HepG2 (cell line): ENCODE results near the gene NDUFS1. TPM values are rescaled to one million over a fixed set of nuclear protein-coding genes. Genes with fewer than 3 reads are reported as not detected.

Experiments
- ATAD3A ChIP-seq: sonication (generic); formaldehyde crosslinking; IDR thresholded peaks from 2 replicates; pipeline ENCODE4 v1.4.0; 2020; ENCODE audit warnings: missing genetic modification reagents
- ELF1 ChIP-seq: sonication (generic); formaldehyde crosslinking; IDR thresholded peaks from 2 replicates; pipeline ENCODE4 v1.4.0; 2020; ENCODE audit warnings: missing genetic modification reagents
- FOXK1 ChIP-seq: sonication (generic); formaldehyde crosslinking; IDR thresholded peaks from 2 replicates; pipeline ENCODE4 v1.4.0; 2020; ENCODE audit warnings: low read depth, missing genetic modification reagents, borderline replicate concordance
- GFI1 ChIP-seq: sonication (generic); formaldehyde crosslinking; IDR thresholded peaks from 2 replicates; pipeline ENCODE4 v1.5.0; 2020; ENCODE audit warnings: missing genetic modification reagents, mild to moderate bottlenecking, borderline replicate concordance
- GMEB2 ChIP-seq: IDR thresholded peaks from 2 replicates; pipeline ENCODE4 v1.6.1; 2016; ENCODE audit warnings: missing biosample characterization, missing genetic modification reagents, low read depth
- MTF1 ChIP-seq: sonication (generic); formaldehyde crosslinking; IDR thresholded peaks from 2 replicates; pipeline ENCODE4 v1.5.0; 2020; ENCODE audit warnings: missing genetic modification reagents
- POLR2G ChIP-seq: fragments of 200-400 bp; formaldehyde crosslinking; IDR thresholded peaks from 2 replicates; pipeline ENCODE4 v1.6.1; 2018; ENCODE audit warnings: mild to moderate bottlenecking, low read depth, low read length, moderate library complexity
- RFX5 ChIP-seq: IDR thresholded peaks from 2 replicates; pipeline ENCODE4 v1.6.1; 2011; ENCODE audit warnings: low read depth, low read length, improper control_type of control experiment
- SP140L ChIP-seq: sonication (generic); formaldehyde crosslinking; IDR thresholded peaks from 2 replicates; pipeline ENCODE4 v1.4.0; 2020; ENCODE audit warnings: missing genetic modification reagents, borderline replicate concordance
- YEATS4 ChIP-seq: sonication (generic); formaldehyde crosslinking; IDR thresholded peaks from 2 replicates; pipeline ENCODE4 v1.4.0; 2020; ENCODE audit warnings: missing genetic modification reagents, borderline replicate concordance
- ZBTB1 ChIP-seq: sonication (generic); formaldehyde crosslinking; IDR thresholded peaks from 2 replicates; pipeline ENCODE4 v1.4.0; 2020; ENCODE audit warnings: missing genetic modification reagents, borderline replicate concordance
- ZBTB14 ChIP-seq: sonication (generic); formaldehyde crosslinking; IDR thresholded peaks from 2 replicates; pipeline ENCODE4 v1.4.0; 2020; ENCODE audit warnings: missing genetic modification reagents
- ZNF224 ChIP-seq: sonication (generic); formaldehyde crosslinking; IDR thresholded peaks from 2 replicates; pipeline ENCODE4 v1.5.0; 2020; ENCODE audit warnings: mild to moderate bottlenecking, missing genetic modification reagents
- ZNF382 ChIP-seq: sonication (generic); formaldehyde crosslinking; IDR thresholded peaks from 2 replicates; pipeline ENCODE4 v1.5.0; 2020; ENCODE audit warnings: missing genetic modification reagents, mild to moderate bottlenecking, borderline replicate concordance
- ZNF550 ChIP-seq: sonication (generic); formaldehyde crosslinking; IDR thresholded peaks from 2 replicates; pipeline ENCODE4 v1.4.0; 2020; ENCODE audit warnings: mild to moderate bottlenecking, missing genetic modification reagents, borderline replicate concordance
- ZSCAN20 ChIP-seq: sonication (generic); formaldehyde crosslinking; IDR thresholded peaks from 2 replicates; pipeline ENCODE4 v1.4.0; 2020; ENCODE audit warnings: missing genetic modification reagents, mild to moderate bottlenecking, borderline replicate concordance
- polyA plus RNA-seq, 8 experiments: library from polyadenylated mRNA; depleted of rRNA in 3 of 8; stranded (reverse) in 7 of 8; unstranded in 1 of 8; fragments of >200 nt; fragmentation: Illumina TruSeq in 4 of 8; extraction: Trizol in 4 of 8; gene quantifications; 2 replicates each; pipeline versions ENCODE4 v1.2.1 to v1.2.3, GENCODE V29; 2011 to 2016; ENCODE audit warnings: low read depth in 4 of 8, missing spikeins in 1 of 8, mixed read lengths in 1 of 8; ENCODE audit not compliant: insufficient read depth in 1 of 8
- total RNA-seq, 5 experiments: library from RNA; depleted of rRNA; stranded (reverse); fragments of >200 nt; fragmentation: Illumina TruSeq; extraction: Trizol; gene quantifications; 2 replicates each; pipeline ENCODE4 v1.2.3, GENCODE V29; 2016; ENCODE audit warnings: low read depth in 1 of 5
- TF ChIP-seq, protein P1 (sequence below): sonication (generic); formaldehyde crosslinking; IDR thresholded peaks from 2 replicates; pipeline ENCODE4 v1.4.0; 2020; ENCODE audit warnings: missing genetic modification reagents, borderline replicate concordance
- TF ChIP-seq, protein P2 (sequence below): sonication (generic); formaldehyde crosslinking; IDR thresholded peaks from 2 replicates; pipeline ENCODE4 v1.8.0; 2022; ENCODE audit warnings: mild to moderate bottlenecking, missing genetic modification reagents; ENCODE audit not compliant: insufficient replicate concordance
- TF ChIP-seq, protein P3 (sequence below): sonication (generic); formaldehyde crosslinking; IDR thresholded peaks from 2 replicates; pipeline ENCODE4 v1.9.0; 2021; ENCODE audit warnings: missing genetic modification reagents, borderline replicate concordance

The NDUFS1 gene
- total and polyA plus RNA-seq, 2 of the 13 experiments (the other 11 are each of a cell fraction or from before 2014, with no cell fraction given) = 139 to 242 TPM

DNA sequence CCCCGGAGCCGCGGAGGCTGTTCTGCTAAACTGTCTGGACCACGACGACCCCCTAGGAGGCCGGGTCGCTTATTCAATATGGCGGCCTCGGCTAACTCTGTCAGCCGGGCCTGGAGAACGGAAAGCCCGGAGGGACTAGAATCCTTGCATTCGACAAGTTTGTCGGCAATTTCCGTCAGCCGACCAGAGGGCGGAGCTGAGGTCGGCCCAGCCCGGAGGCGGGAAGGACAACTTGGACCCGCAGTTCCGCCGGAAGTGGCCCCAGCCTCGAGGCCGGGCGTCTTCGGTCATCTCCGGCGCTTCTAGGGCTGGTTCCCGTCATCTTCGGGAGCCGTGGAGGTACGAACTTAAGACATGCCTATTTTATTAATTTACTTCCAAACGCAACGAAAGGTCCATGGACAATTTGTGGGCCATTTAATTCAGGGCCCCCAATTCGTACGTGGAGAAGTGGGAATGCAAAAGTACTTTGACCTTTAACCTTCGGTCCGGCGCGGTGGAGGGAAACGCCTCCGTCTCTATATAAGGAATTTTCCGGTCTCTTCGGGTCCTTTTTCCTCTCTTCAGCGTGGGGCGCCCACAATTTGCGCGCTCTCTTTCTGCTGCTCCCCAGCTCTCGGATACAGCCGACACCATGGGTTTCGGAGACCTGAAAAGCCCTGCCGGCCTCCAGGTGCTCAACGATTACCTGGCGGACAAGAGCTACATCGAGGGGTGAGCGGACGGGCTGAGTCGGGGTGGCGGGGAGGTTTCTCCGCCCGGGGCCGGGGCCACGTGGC, at the start of gene NDUFS1, which contains the start of gene EEF1B2 (continued):
- TF ChIP-seq, protein P1, sequence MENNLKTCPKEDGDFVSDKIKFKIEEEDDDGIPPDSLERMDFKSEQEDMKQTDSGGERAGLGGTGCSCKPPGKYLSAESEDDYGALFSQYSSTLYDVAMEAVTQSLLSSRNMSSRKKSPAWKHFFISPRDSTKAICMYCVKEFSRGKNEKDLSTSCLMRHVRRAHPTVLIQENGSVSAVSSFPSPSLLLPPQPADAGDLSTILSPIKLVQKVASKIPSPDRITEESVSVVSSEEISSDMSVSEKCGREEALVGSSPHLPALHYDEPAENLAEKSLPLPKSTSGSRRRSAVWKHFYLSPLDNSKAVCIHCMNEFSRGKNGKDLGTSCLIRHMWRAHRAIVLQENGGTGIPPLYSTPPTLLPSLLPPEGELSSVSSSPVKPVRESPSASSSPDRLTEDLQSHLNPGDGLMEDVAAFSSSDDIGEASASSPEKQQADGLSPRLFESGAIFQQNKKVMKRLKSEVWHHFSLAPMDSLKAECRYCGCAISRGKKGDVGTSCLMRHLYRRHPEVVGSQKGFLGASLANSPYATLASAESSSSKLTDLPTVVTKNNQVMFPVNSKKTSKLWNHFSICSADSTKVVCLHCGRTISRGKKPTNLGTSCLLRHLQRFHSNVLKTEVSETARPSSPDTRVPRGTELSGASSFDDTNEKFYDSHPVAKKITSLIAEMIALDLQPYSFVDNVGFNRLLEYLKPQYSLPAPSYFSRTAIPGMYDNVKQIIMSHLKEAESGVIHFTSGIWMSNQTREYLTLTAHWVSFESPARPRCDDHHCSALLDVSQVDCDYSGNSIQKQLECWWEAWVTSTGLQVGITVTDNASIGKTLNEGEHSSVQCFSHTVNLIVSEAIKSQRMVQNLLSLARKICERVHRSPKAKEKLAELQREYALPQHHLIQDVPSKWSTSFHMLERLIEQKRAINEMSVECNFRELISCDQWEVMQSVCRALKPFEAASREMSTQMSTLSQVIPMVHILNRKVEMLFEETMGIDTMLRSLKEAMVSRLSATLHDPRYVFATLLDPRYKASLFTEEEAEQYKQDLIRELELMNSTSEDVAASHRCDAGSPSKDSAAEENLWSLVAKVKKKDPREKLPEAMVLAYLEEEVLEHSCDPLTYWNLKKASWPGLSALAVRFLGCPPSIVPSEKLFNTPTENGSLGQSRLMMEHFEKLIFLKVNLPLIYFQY (CRISPR knock-in tag) = peak; percentile 90
- TF ChIP-seq ATAD3A (CRISPR knock-in tag) (0 out of 2 replicates have a peak, but pooled peaks have one; percentile 61), POLR2G (peak; percentile 91), SP140L (CRISPR knock-in tag) (peak; percentile 94), ZNF550 (CRISPR knock-in tag) (0 out of 2 replicates have a peak, but pooled peaks have one; percentile 50), GMEB2 (CRISPR knock-in tag) (peak; percentile 62; the same call in 1 of the 2 replicates), YEATS4 (CRISPR knock-in tag) (peak; percentile 94), ZBTB1 (CRISPR knock-in tag) (no peak), RFX5 (no peak), ZBTB14 (CRISPR knock-in tag) (peak; percentile 41; the same call in 1 of the 2 replicates), ZNF382 (CRISPR knock-in tag) (no peak), MTF1 (no peak), GFI1 (CRISPR knock-in tag) (peak; percentile 20; the same call in 1 of the 2 replicates), ELF1 (peak; percentile 89), ZNF224 (CRISPR knock-in tag) (no peak; the same call in 1 of the 2 replicates), ZSCAN20 (no peak; the same call in 1 of the 2 replicates), FOXK1 (CRISPR knock-in tag) (peak; percentile 76; the same call in 1 of the 2 replicates)
- TF ChIP-seq, protein P2, sequence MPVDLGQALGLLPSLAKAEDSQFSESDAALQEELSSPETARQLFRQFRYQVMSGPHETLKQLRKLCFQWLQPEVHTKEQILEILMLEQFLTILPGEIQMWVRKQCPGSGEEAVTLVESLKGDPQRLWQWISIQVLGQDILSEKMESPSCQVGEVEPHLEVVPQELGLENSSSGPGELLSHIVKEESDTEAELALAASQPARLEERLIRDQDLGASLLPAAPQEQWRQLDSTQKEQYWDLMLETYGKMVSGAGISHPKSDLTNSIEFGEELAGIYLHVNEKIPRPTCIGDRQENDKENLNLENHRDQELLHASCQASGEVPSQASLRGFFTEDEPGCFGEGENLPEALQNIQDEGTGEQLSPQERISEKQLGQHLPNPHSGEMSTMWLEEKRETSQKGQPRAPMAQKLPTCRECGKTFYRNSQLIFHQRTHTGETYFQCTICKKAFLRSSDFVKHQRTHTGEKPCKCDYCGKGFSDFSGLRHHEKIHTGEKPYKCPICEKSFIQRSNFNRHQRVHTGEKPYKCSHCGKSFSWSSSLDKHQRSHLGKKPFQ (CRISPR knock-in tag) = no peak
- TF ChIP-seq, protein P3, sequence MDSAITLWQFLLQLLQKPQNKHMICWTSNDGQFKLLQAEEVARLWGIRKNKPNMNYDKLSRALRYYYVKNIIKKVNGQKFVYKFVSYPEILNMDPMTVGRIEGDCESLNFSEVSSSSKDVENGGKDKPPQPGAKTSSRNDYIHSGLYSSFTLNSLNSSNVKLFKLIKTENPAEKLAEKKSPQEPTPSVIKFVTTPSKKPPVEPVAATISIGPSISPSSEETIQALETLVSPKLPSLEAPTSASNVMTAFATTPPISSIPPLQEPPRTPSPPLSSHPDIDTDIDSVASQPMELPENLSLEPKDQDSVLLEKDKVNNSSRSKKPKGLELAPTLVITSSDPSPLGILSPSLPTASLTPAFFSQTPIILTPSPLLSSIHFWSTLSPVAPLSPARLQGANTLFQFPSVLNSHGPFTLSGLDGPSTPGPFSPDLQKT (CRISPR knock-in tag) = peak; percentile 94; the same call in 1 of the 2 replicates
